K562 (cell line): ENCODE results near the gene C21orf58. TPM values are rescaled to one million over a fixed set of nuclear protein-coding genes. Genes with fewer than 3 reads are reported as not detected.
A peak's percentile ranks its signal among the peaks of the same experiment; 100 is the strongest.

Experiments used
- ATAC-seq: fragments of 200-7000 bp; cut with Tn5 transposase; 3 replicates; pipeline ENCODE4 v1.9.1; 2020; ENCODE audit warnings: moderate library complexity
- BruUV-seq: library from RNA; stranded (reverse); fragments of 400-500 nt; replicated peaks from 2 replicates; lab custom pipeline; 2021; lab: Mats Ljungman, UMichigan
- CTCF ChIA-PET: fragments of 300-600 bp; formaldehyde crosslinking; extraction: SDS; loops from one replicate; lab custom pipeline; 2021; ENCODE audit warnings: low intra/inter-chr PET ratio; lab: Yijun Ruan, JAX
- POLR2A ChIA-PET: fragments of 300-600, 350-650 bp; sonication (Branson Sonifier 250); formaldehyde crosslinking; extraction: SDS; loops from one replicate; lab custom pipeline; 2021; ENCODE audit warnings: antibody characterized with exemption, inconsistent platforms; lab: Yijun Ruan, JAX
- DNase-seq, 4 experiments: peaks; one replicate each; pipeline versions ENCODE4 v3.0.0 to v3.0.0-alpha.2; 2011 to 2018; ENCODE audit warnings: low spot score in 3 of 4, mixed read lengths in 3 of 4; ENCODE audit errors: extremely low read depth in 1 of 4
- FAIRE-seq: peaks from 2 replicates; lab custom pipeline; 2011; peaks lifted over from hg19 to GRCh38; lab: Jason Lieb, UNC
- H2AFZ ChIP-seq: 2 replicates; pipeline ENCODE4 v1.6.0; 2011; ENCODE audit warnings: low read depth, low read length, control low read depth, inconsistent platforms
- H3K27ac ChIP-seq: fragments of 200-600 bp; 3 replicates; pipeline ENCODE4 v1.8.0; 2011; ENCODE audit warnings: low read depth, mild to moderate bottlenecking, control low read depth, inconsistent platforms, low read length, moderate library complexity, mixed read lengths; ENCODE audit errors: extremely low read depth
- H3K27me3 ChIP-seq, 2 experiments: fragments of 300-600 bp in 1 of 2; 2 replicates in 1 of 2; 3 replicates in 1 of 2; pipeline versions ENCODE4 v1.6.0 to v1.8.0; 2011; ENCODE audit warnings: inconsistent platforms in 2 of 2, low read length in 2 of 2, mild to moderate bottlenecking in 1 of 2, mixed read lengths in 1 of 2, moderate library complexity in 1 of 2; ENCODE audit not compliant: control insufficient read depth in 2 of 2, insufficient read depth in 2 of 2
- H3K36me3 ChIP-seq: fragments of 300-600 bp; 3 replicates; pipeline ENCODE4 v1.8.0; 2011; ENCODE audit warnings: mild to moderate bottlenecking, low read length, inconsistent platforms; ENCODE audit not compliant: control insufficient read depth, insufficient read depth
- H3K4me1 ChIP-seq, 2 experiments: fragments of 200-600 bp in 1 of 2; replicated peaks in 1 of 2; 2 replicates in 1 of 2; 3 replicates in 1 of 2; pipeline versions ENCODE4 v1.5.1 to v1.8.0; 2011; ENCODE audit warnings: inconsistent platforms in 2 of 2, low read length in 2 of 2, mild to moderate bottlenecking in 1 of 2, mixed read lengths in 1 of 2, moderate library complexity in 1 of 2; ENCODE audit not compliant: control insufficient read depth in 2 of 2, insufficient read depth in 2 of 2
- H3K4me2 ChIP-seq: 2 replicates; pipeline ENCODE4 v1.6.1; 2011; ENCODE audit warnings: low read length, control low read depth, inconsistent platforms, mixed read lengths; ENCODE audit not compliant: insufficient read depth
- H3K4me3 ChIP-seq: fragments of 200-600 bp; sonication (generic), shearing (Covaris generic); 2 replicates; pipeline ENCODE4 v1.5.1; 2016; ENCODE audit warnings: control low read depth, inconsistent platforms
- H3K79me2 ChIP-seq: fragments of 200-600 bp; 3 replicates; pipeline ENCODE4 v1.8.0; 2011; ENCODE audit warnings: low read length, inconsistent platforms; ENCODE audit not compliant: control insufficient read depth, insufficient read depth
- H3K9ac ChIP-seq, 2 experiments: 2 replicates each; pipeline versions ENCODE4 v1.6.0 to v1.6.1; 2011; ENCODE audit warnings: low read depth in 2 of 2, low read length in 2 of 2, control low read depth in 1 of 2, inconsistent platforms in 1 of 2, mild to moderate bottlenecking in 1 of 2, mixed read lengths in 1 of 2; ENCODE audit not compliant: insufficient read depth in 1 of 2
- H3K9me1 ChIP-seq: one replicate; pipeline ENCODE4 v1.6.0; 2011; ENCODE audit warnings: inconsistent platforms, mild to moderate bottlenecking, low read length, moderate library complexity; ENCODE audit not compliant: control insufficient read depth, insufficient read depth
- H3K9me3 ChIP-seq: replicated peaks from 2 replicates; pipeline ENCODE4 v1.5.1; 2011; ENCODE audit warnings: low read depth, low read length, inconsistent platforms; ENCODE audit not compliant: control insufficient read depth, insufficient read depth
- H4K20me1 ChIP-seq: replicated peaks from 2 replicates; pipeline ENCODE4 v1.6.1; 2011; ENCODE audit warnings: low read length, inconsistent platforms, mixed read lengths; ENCODE audit not compliant: control insufficient read depth, insufficient read depth
- CBX2 ChIP-seq: fragments of 200-600 bp; sonication (generic); IDR thresholded peaks from one replicate; pipeline ENCODE4 v1.6.1; 2012; ENCODE audit warnings: mild to moderate bottlenecking, low read length, inconsistent platforms; ENCODE audit not compliant: insufficient read depth, poor library complexity, severe bottlenecking
- GABPA ChIP-seq: fragments of 200-800 bp; sonication (Bioruptor generic); conservative IDR thresholded peaks from 2 replicates; pipeline ENCODE4 v1.6.1; 2016; ENCODE audit warnings: low read depth, missing genetic modification characterization, missing compliant biosample characterization
- JUN ChIP-seq, 2 experiments: sonication (generic) in 1 of 2; formaldehyde crosslinking in 1 of 2; IDR thresholded peaks; 2 replicates each; pipeline versions ENCODE4 v1.6.1 to v1.8.0; 2012 to 2022; ENCODE audit warnings: borderline replicate concordance in 2 of 2, mild to moderate bottlenecking in 2 of 2, improper control_type of control experiment in 1 of 2, low read depth in 1 of 2, low read length in 1 of 2, missing genetic modification reagents in 1 of 2
- KLF13 ChIP-seq: fragments of 450-650 bp; IDR thresholded peaks from 2 replicates; pipeline ENCODE4 v1.6.1; 2016; ENCODE audit warnings: missing genetic modification characterization, low read depth, mild to moderate bottlenecking, missing compliant biosample characterization, moderate library complexity, borderline replicate concordance
- NFE2L1 ChIP-seq: fragments of 450-650 bp; IDR thresholded peaks from 2 replicates; pipeline ENCODE4 v1.6.1; 2016; ENCODE audit warnings: missing genetic modification characterization, low read depth, mild to moderate bottlenecking, missing compliant biosample characterization, moderate library complexity, borderline replicate concordance
- PHB2 ChIP-seq: fragments of 450-650 bp; IDR thresholded peaks from 2 replicates; pipeline ENCODE4 v1.6.1; 2017; ENCODE audit warnings: low read depth
- RNF219 ChIP-seq: fragments of 250-450 bp; sonication (Bioruptor Pico); IDR thresholded peaks from 2 replicates; pipeline ENCODE4 v1.5.0; 2022; ENCODE audit warnings: mild to moderate bottlenecking
- SETDB1 ChIP-seq: IDR thresholded peaks from one replicate; pipeline ENCODE4 v1.6.1; 2012; ENCODE audit warnings: low read length, control low read depth, inconsistent platforms
- SREBF1 ChIP-seq: fragments of 150-350 bp; IDR thresholded peaks from 2 replicates; pipeline ENCODE4 v1.6.1; 2014; ENCODE audit warnings: antibody characterized with exemption, low read depth, low read length, borderline replicate concordance
- THAP12 ChIP-seq: fragments of 250-450 bp; sonication (Bioruptor Pico); IDR thresholded peaks from 2 replicates; pipeline ENCODE4 v1.9.0; 2021; ENCODE audit warnings: mild to moderate bottlenecking, inconsistent platforms
- ZBTB2 ChIP-seq: fragments of 450-650 bp; IDR thresholded peaks from 2 replicates; pipeline ENCODE4 v1.6.1; 2016; ENCODE audit warnings: antibody characterized with exemption
- ZNF3 ChIP-seq: fragments of 250-450 bp; sonication (Bioruptor Pico); IDR thresholded peaks from 2 replicates; pipeline ENCODE4 v1.5.0; 2021; ENCODE audit warnings: mild to moderate bottlenecking, moderate library complexity
- ZNF347 ChIP-seq: fragments of 450-650 bp; formaldehyde crosslinking; IDR thresholded peaks from 2 replicates; pipeline ENCODE4 v1.4.0; 2020; ENCODE audit warnings: low read depth, mild to moderate bottlenecking, moderate library complexity
- WGBS: fragments of 100-300 bp; shearing (Covaris generic); methylation state at CpG from one replicate; pipeline ENCODE4 v1.1.6; 2016; ENCODE audit warnings: low coverage, mixed read lengths; ENCODE audit not compliant: insufficient coverage; ENCODE audit errors: missing lambda C conversion rate; 5-methylcytosine and 5-hydroxymethylcytosine counted together
- in situ Hi-C: fragments of 300-500 bp; cut with MboI; formaldehyde crosslinking; loops from 4 replicates; pipeline ENCODE4 v1.15.0; 2018; ENCODE audit warnings: inconsistent platforms, mixed read lengths
- intact Hi-C: fragments of 100-400 bp; cut with micrococcal nuclease; formaldehyde crosslinking; loops from 2 replicates; pipeline ENCODE4 v1.14.2; 2022
- polyA plus RNA-seq, 8 experiments: library from polyadenylated mRNA; depleted of rRNA in 4 of 8; stranded (reverse) in 5 of 8; unstranded in 3 of 8; fragments of >200 nt; fragmentation: Nextera tagmentation in 2 of 8; fragmentation: Illumina TruSeq in 1 of 8; extraction: Ambion mirVana in 2 of 8; extraction: Trizol in 1 of 8; gene quantifications; 2 replicates each; pipeline versions ENCODE4 v1.2.1 to v1.2.3, GENCODE V29; 2011 to 2014; ENCODE audit warnings: inconsistent platforms in 1 of 8, missing spikeins in 1 of 8
- total RNA-seq, 7 experiments: library from RNA; depleted of rRNA in 6 of 7; stranded (reverse); fragments of >200 nt in 6 of 7; fragmentation: Illumina TruSeq in 2 of 7; extraction: Trizol in 2 of 7; gene quantifications; 2 replicates each; pipeline versions ENCODE4 v1.2.1 to v1.2.3, GENCODE V29; 2011 to 2021; ENCODE audit warnings: low replicate concordance in 1 of 7

Gene C21orf58
- total and polyA plus RNA-seq, 9 of the 15 experiments (the other 6 are each of a cell fraction or from before 2014, with no cell fraction given) = 1.2 to 30.5 (median 12.4) TPM

GRCh38 chr21:46323227-46323709 is 402 bp downstream of the C21orf58 start:
- intact Hi-C loops = no loop called here
- Histone ChIP-seq H3K27me3 (no peaks in the 10 kb centered on the region), H3K4me3 (peak overlapping the region; percentile 89), H3K4me2 (peak overlapping the region; percentile 91), H3K9me1 (no peaks in the 10 kb centered on the region), H3K27ac (peak overlapping the region; percentile 99), H2AFZ (peak overlapping the region; percentile 29; the same call in 1 of the 2 replicates), H4K20me1 (peaks cover 26% of the 10 kb centered on the region), H3K36me3 (peaks cover 42% of the 10 kb centered on the region), H3K9me3 (no peaks in the 10 kb centered on the region), H3K4me1 (peaks cover 32 to 63% of the 10 kb centered on the region in 2 experiments; a peak in 4 of 5 replicates), H3K9ac (peak overlapping the region; percentile 99), H3K79me2 (peaks cover 83% of the 10 kb centered on the region)
- in situ Hi-C loops = no loop called here
- ChIA-PET CTCF (interaction anchor here (0.6 kb wide), 1 partner anchor 409 kb away, joined by 4 read pairs; no protein-coding TSS in a partner anchor), POLR2A (interaction anchor here (0.6 to 1.8 kb wide), 15 partner anchors 10 to 345 kb away, joined by 3 to 12 read pairs (median 4); partner anchors contain the start of genes LSS, MCM3AP and YBEY)
- FAIRE-seq (no peak), DNase-seq (no peak), ATAC-seq (no peak)
- BruUV-seq = no TSS peak
- 0% methylated on average over 29 of the region's 34 CpGs for WGBS
- no peak for TF ChIP-seq RNF219 (CRISPR knock-in tag)
- no peak for TF ChIP-seq THAP12 (CRISPR knock-in tag)
- TF ChIP-seq CBX2 = no peak
- no peak for TF ChIP-seq ZBTB2
- no peak for TF ChIP-seq SREBF1
- TF ChIP-seq SETDB1 = no peak
- TF ChIP-seq NFE2L1 (tag) = no peak
- TF ChIP-seq ZNF3 (CRISPR knock-in tag) = no peak
- no peak for TF ChIP-seq PHB2
- TF ChIP-seq ZNF347 (CRISPR knock-in tag) = no peak
- TF ChIP-seq JUN (IDR thresholded peaks at IDR 0.05; ENCODE audit: borderline replicate concordance, low read depth, low read length) = no peak
- TF ChIP-seq JUN (CRISPR knock-in tag; IDR thresholded peaks at IDR 0.05; ENCODE audit: borderline replicate concordance) = no peak
- TF ChIP-seq KLF13 = no peak
- no peak for TF ChIP-seq GABPA (tag)
